Colon (tissue), 2 donors: Measurements from ENCODE around the gene LOXHD1.

Experiments used
- FAIRE-seq: peaks from 2 replicates; lab custom pipeline; 2012; peaks lifted over from hg19 to GRCh38; lab: Jason Lieb, UNC
- donor health status: control.
- donor health status: control.

Gene LOXHD1

DNA sequence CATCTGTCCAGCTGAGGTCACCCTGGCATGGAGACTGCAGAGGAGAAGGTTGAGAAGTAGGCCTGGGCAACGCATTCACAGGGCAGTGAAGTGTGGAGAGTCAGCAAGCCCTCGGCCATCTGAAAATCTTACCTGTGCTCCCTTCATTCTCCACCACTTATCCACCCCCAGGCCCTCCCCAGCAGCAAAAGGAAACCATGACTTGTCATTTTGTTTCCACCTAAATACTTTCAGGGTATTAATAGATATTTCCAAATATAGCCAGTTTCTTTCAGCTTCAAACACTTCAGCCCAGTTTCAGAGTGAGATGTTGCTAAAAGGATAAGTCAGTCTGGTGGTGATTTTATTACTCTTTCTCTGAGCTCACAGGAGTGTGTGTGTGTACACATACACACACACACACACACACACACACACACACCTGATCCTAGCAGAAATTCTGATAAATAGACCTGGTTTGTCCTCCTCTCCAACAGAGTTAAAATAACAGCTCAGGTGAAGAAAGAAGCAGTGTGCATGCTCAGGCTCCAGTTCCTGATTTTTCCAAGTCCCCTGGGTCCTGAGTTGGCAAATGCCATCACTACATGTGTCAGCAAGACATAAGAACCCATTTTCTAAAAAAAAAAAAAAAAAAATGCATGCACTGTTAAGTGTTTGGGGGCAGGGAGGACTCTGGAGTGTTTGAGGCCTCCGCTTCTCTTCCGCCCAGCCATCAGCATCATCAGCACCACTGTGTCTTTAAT is 82.8 kb downstream of the LOXHD1 start:
- no peak for FAIRE-seq

DNA sequence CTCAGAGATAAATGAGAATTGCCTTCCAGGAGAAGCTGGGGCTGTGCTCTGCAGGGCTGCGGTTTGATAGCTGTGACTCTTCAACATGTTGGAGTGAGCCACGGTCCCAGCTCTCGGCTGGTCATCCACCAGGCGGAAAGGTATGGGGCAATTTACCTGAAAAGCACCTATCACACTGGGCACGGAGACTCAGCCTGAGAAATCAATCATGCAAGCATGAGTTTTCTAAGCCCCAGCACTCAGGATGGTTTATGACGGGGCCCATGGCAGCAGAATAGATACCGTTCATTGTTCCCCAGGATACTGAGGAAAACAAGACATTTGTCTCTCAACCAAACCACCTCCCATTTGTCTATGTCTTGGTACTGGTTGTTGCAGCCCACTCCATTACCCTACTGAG is 83.9 kb downstream of the LOXHD1 start:
- no peak for FAIRE-seq

DNA sequence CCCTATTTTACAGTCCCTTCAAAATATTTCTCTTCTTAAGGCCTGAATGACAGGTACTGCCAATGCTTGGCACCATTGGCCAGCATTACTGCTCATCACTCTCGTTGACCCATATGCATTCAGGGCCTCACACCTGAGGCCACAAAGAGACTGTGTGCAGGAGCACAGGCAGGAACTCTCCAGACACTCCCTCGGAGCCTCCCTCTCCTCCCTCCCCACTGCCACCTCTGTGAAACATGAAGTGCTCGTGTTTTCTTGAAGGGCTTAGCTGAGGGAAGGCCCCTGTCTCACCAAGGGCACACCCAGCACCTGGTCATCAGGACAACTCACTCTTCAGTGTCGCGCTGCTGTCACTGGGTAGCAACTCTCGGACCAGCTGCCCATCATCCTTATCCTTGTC is 85.3 kb downstream of the LOXHD1 start:
- no peak for FAIRE-seq

DNA sequence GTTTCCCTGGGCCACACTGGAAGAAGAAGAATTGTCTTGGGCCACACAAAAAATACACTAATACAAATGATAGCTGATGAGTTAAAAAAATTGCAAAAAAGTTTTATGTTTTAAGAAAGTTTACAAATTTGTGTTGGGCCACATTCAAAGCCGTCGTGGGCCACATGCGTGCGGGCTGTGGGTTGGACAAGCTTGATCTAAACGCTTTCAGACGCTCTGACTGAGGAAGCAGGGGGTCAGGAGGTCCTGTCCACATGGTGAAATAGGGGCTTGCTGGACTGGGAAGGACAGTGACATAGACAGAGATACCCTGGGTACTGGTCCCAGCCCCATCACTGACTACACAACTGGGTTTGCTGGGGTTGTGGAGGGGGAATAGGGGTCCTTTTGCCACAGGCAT is 86.4 kb downstream of the LOXHD1 start:
- no peak for FAIRE-seq

DNA sequence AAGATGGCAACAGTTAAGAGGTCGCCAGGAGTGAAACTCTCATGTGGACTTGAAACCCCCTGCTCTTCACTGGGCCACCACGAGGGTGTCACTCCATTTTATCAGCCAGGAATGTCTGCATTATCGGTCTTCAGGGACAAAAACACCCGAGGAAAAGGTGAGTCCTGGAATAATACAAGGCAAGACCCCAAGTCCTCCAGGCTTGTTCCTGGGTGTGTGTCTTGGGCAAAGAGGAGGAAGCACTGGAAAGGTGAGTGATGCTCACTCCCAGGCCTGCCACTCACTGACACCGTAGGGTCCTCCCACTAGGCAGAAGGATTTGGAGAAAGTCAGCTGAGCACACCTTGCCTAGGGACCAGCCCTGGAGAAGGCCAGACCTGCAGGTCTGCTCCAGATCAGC is 86.9 kb downstream of the LOXHD1 start:
- FAIRE-seq: no peak

DNA sequence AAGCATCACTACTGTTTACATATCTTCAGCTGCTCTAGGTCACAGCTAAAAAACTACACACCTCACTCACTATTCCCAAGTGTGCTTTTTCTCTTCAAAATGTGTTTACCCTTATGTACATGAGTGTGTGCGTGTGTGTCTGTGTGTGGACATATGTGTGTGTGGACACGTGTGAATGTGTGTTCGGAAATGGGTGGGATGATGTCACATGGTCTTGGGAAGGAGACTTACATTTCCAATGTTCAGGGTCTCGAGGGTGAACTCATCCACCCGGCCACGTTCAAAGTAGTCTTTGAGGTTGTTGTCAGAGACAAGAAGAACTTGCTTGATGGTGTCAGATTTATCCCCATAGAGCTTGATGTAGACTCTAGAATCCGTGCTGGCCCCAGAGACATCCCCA is 87.8 kb downstream of the LOXHD1 start:
- FAIRE-seq: no peak

DNA sequence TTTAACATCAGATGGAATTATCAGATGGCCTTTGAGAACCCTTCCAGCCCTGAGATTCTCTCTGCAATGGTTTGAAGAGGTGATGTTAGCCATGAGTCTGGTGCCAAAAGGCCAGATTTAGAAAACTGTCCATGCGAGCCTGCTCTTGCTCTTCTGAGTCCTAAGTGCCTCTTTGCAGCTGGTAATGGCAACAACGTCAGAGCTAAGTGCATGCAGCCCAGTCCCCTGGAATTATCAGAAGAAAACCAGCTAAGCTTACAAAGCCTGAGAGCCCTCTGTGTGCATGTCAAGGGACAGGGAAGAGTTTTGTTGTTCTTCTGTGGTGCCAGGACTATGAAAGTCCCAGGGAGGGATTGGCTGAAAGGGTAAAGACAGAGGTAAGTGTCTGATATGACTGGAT is 89.8 kb downstream of the LOXHD1 start:
- FAIRE-seq: no peak

DNA sequence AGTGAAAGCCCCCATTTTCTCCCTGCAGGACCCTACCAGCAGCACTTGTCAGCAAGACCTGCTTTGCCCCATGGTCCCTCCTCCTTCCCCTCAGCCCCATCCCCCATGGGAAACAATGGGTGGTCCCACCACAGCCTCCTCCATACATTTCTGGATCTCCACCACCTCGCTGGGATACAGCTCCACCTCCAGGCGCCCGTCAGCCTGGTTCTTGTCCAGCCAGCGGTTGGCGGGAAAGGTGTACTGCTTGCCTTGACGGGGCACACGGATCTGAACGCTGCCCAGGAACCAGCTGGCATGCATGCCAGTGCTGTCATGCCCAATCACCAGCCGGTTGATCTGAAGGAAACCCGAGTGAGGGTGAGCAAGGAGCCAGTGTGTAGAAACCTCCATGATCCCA is 90.9 kb downstream of the LOXHD1 start:
- no peak for FAIRE-seq

DNA sequence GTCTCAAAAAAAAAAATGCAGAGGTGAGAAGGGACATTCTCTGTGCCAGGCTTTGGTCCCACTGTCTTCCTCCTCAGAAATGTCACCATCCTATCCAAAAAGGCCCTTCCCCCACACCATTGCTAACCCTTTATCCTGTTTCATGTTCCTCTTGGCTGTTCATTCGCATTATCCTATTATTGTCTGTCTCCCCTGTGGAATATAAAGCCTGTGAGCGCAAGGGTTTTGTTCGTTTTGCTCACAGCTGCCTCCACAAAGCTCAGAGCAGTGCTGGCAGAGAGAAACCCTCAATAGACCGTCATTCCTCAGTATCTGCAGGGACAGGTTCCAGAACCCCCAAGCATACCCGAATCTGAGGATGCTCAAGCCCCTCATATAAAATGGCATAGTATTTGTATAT is 91.8 kb downstream of the LOXHD1 start:
- FAIRE-seq: no peak

DNA sequence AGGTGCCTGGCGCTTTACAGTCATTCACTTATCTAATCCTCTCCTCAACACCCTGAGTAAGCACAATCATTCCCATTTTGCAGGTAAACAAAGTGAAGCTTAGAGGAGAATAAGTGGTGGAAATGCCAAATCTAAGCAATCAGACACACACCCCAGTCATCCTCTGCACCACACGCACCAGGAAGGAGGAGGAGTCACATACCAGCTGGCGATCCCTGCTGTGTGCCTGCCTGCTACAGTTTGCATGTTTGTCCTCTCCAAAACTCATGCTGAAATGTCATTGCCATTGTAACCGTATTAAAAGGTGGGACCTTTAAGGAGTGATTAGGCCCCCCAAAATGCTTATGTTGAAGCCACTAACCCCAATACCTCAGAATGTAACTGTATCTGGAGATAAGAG is 93.7 kb downstream of the LOXHD1 start:
- no peak for FAIRE-seq

DNA sequence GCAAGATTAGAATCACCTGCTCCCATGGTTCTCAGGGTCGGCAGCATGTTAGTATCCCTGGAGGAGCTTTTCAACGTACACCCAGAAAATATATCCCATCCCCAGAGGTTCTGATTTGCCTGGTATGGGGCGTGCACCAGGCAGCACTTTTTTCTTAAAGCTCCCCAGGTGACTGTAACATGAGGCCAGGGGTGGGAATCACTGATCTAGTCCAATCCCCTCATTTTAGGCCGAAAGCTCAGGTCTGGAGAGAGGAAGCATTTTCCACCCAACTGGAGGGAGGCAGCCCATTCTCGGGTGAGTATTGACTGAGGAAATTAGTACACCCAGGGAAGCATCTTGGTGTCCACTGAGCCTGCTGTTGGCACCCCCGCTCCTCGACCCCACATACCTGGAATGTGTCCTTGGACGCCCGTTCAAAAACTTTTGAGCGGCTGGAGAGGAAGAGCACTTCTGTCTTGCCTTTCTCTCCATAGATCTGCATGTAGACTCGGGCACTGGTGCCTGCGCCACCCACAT is 94.3 kb downstream of the LOXHD1 start:
- FAIRE-seq: no peak

DNA sequence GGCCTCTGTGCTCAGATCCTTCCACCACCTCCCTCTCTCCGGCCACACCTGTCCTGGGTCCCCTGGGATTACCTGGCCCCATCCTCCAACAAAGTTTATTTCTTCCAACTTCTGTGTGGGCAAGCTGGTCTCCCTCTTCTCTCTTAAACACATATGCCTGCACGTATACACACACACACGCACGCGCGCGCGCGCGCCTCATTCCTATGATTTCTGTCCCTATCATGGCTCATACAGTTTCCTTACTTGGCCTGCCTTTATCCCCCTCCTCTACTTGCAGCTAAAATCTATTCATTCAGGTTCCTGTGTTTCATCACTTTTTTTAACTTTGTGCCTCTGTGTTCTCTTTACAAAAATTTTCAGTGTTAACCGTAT is 96.4 kb downstream of the LOXHD1 start:
- no peak for FAIRE-seq

DNA sequence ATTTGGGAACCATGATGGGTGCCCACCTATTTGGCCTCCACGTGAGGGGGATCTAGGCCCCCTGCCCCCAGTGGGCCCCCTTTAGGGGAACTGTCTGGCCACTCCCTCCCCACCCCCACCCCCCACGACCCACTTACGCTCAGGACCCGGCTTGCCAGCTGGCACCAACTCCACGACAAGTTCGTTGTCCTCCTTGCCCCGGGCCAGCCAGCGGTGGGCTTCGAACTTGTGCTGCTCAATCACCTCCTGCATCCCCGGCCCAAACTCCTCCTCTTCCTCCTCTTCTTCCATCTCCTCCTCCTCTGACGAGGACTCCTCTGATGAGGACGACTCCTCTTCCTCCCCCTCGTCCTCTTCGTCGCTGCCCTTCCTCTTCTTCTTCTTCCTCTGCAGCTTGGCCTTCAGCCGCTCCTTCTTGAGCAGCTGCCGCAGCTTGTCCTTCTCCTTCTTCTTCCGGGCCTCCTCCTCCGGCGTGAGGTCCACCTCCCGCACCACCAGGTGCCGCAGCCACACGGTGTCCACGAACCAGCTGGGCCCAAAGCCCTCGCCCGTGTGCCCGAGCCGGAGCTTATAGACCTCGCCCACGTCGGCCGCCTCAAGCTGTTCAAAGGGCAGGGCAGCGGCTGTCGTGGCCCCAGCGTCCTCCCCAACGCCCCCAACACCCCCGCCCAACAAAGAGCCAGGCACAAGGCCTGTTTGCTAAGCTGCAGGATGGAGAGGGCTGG is 96.9 kb downstream of the LOXHD1 start:
- no peak for FAIRE-seq

DNA sequence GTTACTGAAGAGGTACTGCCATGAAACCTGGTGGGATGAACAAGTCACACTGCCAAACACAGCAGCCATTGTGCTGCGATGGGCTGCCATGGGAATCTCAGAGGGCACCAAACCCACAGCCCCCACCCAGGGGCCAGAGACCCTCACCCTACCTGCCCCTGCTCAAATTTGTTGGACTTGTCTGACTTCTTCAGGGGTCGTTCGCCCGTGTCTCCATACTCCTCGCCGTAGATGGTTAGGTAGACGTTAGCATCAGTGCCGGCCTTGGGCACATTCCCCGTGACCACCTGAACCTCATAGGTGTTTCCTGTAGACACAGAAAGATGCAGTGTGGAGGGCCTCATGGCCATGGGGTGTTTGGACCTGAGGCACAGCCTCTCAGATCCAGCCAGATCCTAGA is 97.7 kb downstream of the LOXHD1 start:
- FAIRE-seq: no peak

DNA sequence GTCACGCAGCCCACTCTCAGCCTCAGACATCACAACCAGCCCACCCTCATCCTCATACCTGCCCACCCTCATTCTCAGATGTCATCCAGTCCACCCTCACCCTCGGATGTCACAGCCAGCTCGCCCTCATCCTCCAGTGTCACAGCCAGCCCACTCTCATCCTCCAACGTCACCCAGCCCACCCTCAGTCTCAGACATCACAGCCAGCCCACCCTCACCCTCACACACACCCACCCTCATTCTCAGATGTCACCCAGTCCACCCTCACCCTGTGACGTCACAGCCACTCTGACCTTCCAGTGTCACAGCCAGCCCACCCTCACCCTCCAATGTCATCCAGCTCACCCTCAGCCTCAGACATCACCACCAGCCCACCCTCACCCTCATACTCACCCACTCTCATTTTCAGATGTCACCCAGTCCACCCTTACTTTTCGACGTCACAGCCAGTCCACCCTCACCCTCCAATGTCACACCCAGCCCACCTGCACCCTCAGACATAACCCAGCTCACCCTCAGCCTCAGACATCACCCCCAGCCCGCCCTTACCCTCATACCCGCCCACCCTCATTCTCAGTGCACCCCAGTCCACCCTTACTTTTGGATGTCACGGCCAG is 100.3 kb downstream of the LOXHD1 start:
- no peak for FAIRE-seq

DNA sequence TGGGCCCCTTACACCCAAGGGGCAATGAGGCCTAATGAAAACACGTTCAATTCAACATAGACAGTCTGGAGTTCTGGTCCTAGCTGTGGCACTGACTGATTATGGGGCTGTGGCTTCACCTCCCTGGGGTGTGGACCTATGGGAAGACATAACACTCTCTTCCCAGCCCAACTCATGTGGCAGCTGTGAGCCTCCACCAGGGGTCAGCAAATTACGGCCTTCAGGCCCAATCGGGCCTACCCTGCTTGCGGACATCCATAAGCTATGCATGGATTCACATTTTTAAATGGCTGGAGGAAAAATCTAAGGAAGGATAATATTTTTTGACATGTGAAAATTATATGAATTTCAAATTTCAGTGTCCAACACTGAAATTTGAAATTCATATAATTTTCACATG is 101.3 kb downstream of the LOXHD1 start:
- FAIRE-seq: no peak

DNA sequence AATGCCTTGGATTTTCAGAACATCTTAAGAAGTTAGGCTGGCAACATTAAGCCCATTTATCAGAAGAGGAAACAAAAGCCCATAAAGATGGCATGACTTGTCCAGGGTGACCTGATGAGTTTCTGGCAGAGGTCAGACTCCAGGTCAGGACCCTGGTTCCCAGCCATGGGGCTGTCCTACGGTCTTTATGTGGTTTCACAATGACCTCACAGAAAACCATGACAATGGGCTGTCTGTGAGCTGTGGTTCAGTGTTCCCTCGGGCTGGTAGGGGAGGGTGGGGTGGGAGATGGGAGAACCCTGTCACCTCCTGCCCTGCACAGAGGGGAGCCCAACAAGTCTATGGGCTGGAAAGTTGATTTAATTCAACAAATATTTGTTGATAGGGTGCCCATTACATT is 101.8 kb downstream of the LOXHD1 start:
- no peak for FAIRE-seq

DNA sequence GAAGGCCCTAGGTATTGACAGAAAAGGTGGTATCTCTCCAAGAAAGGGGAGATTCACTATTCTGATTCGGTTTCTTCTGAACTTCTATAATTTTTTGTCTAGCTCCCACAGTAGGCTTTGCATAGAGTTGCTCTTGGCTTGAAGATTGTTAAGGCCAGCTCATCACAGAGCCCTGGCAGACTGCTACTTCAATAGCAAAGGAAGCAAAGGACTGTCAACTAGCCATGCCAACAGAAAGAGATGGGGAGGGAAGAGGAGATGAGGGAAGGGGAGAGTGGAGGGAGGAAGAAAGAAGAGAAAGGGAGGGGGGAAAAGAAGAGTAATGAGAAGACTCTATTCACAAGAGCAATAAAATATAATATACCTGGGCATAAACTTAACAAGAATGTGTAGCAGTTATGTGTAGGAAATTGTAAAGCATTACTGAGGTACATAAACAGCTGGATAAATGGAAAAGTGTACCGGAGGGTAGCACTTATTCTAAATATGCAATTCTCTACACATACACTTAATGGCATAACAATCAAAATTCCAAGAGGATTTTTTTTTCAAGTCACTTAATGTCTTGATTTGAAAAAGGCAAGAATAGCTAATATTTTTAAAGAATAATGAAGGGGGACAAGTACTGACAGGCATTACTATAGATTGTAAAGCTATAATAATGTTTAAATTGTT is 102.5 kb downstream of the LOXHD1 start:
- FAIRE-seq: no peak

DNA sequence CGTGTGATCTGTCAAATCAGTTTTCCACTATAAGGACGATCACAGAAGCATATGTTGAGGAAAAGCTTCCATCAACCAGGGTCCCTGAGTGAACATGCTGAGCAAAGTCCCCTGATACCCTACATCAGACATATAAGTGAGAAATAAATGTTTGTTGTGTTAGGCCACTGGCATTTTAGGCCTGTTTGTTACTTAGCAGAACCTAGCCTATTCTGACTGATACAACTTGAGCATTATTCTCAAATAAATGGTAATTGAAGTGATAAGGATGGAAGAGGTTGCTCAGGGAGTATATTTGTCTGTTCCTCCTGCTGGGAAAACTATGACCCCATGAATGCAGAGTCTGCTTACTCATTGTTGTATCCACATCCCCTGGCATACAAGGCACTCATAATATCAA is 106.4 kb downstream of the LOXHD1 start:
- no peak for FAIRE-seq

DNA sequence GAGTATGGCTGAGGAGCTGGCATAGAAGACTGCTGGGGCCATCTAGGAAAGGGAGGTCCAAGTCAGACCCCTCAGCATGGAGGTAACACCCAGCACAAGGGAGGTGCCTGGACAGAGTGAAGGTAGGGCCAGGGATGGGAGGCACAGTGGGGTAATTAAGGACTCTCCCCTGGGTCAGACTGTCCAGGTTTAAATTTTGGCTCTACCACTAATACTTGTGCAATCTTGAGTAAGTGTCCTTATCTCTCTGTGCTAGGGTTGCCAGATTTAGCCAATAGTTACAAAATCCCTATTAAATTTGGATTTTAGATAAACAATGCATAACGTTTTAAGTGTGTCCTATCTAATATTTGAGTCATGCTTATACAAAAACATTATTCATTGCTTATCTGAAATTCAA is 109.5 kb downstream of the LOXHD1 start:
- no peak for FAIRE-seq

DNA sequence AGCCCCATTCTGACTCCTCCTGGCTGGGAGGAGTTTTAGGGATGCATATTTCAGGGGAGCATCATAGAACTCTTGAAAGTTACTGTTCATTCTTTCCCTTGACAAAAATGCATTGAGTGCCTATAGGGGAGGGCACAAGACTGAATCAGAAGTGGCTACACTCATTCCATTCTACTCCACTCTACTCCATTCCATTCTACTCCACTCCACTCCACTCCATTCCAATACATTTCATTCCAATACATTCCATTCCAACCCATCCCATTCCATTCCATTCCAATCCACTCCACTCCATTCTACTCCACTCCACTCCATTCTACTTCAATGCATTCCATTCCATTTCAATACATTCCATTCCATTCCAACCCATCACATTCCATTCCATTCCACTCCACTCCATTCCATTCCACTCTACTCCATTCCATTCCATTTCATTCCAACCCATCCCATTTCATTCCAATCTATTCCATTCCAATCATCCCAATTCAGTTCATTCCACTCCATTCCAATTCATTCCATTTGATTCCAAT is 110.8 kb downstream of the LOXHD1 start:
- FAIRE-seq: no peak

DNA sequence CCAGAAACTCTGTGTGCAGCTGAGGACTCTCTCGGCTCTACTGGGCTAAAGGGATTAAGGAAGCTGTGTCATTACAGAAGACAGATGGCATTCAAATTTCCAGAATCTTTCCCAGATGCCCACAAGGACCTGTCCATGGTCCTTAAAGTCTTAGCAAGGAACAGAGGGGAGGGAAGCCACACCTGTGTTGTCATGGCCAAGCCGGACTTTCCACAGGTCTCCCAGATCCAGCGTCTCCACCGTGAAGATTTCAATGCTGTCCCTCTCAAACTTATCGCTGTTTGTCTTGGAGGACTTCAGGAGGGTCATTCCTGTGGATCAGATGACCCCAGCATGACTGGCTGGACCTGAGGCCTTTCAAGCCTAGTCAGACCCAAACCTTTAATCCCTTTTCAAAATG is 114.5 kb downstream of the LOXHD1 start:
- no peak for FAIRE-seq
